ENCODE data around the gene ADGRD1.

Gene ADGRD1

GRCh38 chr12:130977743-130978095 lies 24.0 kb downstream of the ADGRD1 start:
- no peaks in the 10 kb centered on the region for H3K27me3 ChIP-seq (ENCODE audit: control insufficient read depth, insufficient read depth, low read length)
- no peak overlapping the region for H3K9ac ChIP-seq (ENCODE audit: low read depth, low read length)
- H3K36me3 ChIP-seq (ENCODE audit: insufficient read depth, low read length): no peaks in the 10 kb centered on the region
- H3K4me2 ChIP-seq (ENCODE audit: low read length): no peak overlapping the region
- no peaks in the 10 kb centered on the region for H3K4me1 ChIP-seq (ENCODE audit: control insufficient read depth, insufficient read depth, low read length)
- no peaks in the 10 kb centered on the region for H3K9me3 ChIP-seq (replicated peaks; ENCODE audit: low read length)
- no peak overlapping the region for H3K4me3 ChIP-seq (ENCODE audit: low read length)

DNA sequence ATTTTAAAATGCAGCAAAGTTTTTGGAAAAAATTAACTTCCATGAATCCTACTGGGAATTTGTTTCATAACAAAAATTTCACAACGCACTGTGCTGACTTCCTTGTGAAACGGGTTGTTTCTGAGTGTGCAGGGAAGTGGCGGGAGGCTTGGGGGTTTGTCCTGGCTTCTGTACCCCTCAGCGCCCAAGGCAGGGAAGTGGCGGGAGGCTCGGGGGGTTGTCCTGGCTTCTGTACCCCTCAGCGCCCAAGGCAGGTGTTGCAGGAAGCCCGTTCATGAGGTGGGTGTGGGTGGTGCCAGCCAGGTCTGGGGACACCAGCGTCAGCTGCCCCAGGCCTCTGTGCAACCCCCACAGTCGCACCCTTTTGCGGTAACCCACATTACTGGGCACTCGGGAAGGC lies 25.1 kb downstream of the ADGRD1 start:
- Histone ChIP-seq H3K27me3 (ENCODE audit: control insufficient read depth, insufficient read depth, low read length) (no peaks in the 10 kb centered on the region), H3K9me3 (replicated peaks; ENCODE audit: low read length) (no peaks in the 10 kb centered on the region), H3K4me3 (ENCODE audit: low read length) (no peak overlapping the region), H3K4me2 (ENCODE audit: low read length) (no peak overlapping the region), H3K4me1 (ENCODE audit: control insufficient read depth, insufficient read depth, low read length) (no peaks in the 10 kb centered on the region), H3K36me3 (ENCODE audit: insufficient read depth, low read length) (no peaks in the 10 kb centered on the region), H3K9ac (ENCODE audit: low read depth, low read length) (no peak overlapping the region)

GRCh38 chr12:130981074-130981742 lies 27.5 kb downstream of the ADGRD1 start:
- Histone ChIP-seq H3K36me3 (ENCODE audit: insufficient read depth, low read length) (no peaks in the 10 kb centered on the region), H3K4me1 (ENCODE audit: control insufficient read depth, insufficient read depth, low read length) (no peaks in the 10 kb centered on the region), H3K4me2 (ENCODE audit: low read length) (no peak overlapping the region), H3K27me3 (ENCODE audit: control insufficient read depth, insufficient read depth, low read length) (no peaks in the 10 kb centered on the region), H3K9ac (ENCODE audit: low read depth, low read length) (no peak overlapping the region), H3K4me3 (ENCODE audit: low read length) (no peak overlapping the region), H3K9me3 (replicated peaks; ENCODE audit: low read length) (no peaks in the 10 kb centered on the region)

DNA sequence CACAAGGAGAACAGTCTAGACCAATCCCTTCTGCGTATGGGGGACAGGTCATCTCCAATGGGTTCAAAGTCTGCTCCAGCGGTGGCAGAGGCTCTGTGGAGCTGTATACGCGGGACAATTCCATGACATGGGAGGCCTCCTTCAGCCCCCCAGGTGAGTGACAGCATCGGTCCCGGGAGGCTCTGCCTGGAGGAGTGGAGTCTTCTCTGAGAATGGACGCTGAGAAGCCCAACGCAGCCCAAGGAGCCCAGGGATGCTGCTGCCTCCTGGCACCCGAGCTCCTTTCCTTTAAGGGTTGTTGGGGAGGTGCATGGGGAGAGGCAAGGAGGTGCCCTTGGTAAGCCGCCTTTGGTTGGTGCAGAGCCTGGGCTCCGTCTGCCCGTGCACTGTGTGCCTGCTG lies 28.2 kb downstream of the ADGRD1 start:
- Histone ChIP-seq H3K4me3 (ENCODE audit: low read length) (no peak overlapping the region), H3K27me3 (ENCODE audit: control insufficient read depth, insufficient read depth, low read length) (no peaks in the 10 kb centered on the region), H3K36me3 (ENCODE audit: insufficient read depth, low read length) (no peaks in the 10 kb centered on the region), H3K4me1 (ENCODE audit: control insufficient read depth, insufficient read depth, low read length) (no peaks in the 10 kb centered on the region), H3K4me2 (ENCODE audit: low read length) (no peak overlapping the region), H3K9ac (ENCODE audit: low read depth, low read length) (no peak overlapping the region), H3K9me3 (replicated peaks; ENCODE audit: low read length) (no peaks in the 10 kb centered on the region)

GRCh38 chr12:130982565-130983225 lies 29.0 kb downstream of the ADGRD1 start:
- Histone ChIP-seq H3K4me3 (ENCODE audit: low read length) (no peak overlapping the region), H3K9me3 (replicated peaks; ENCODE audit: low read length) (no peaks in the 10 kb centered on the region), H3K36me3 (ENCODE audit: insufficient read depth, low read length) (no peaks in the 10 kb centered on the region), H3K9ac (ENCODE audit: low read depth, low read length) (no peak overlapping the region), H3K27me3 (ENCODE audit: control insufficient read depth, insufficient read depth, low read length) (no peaks in the 10 kb centered on the region), H3K4me2 (ENCODE audit: low read length) (no peak overlapping the region), H3K4me1 (ENCODE audit: control insufficient read depth, insufficient read depth, low read length) (no peaks in the 10 kb centered on the region)

- Histone ChIP-seq H3K36me3 (ENCODE audit: insufficient read depth, low read length) (no peaks in the 10 kb centered on the region), H3K9me3 (replicated peaks; ENCODE audit: low read length) (no peaks in the 10 kb centered on the region), H3K27me3 (ENCODE audit: control insufficient read depth, insufficient read depth, low read length) (no peaks in the 10 kb centered on the region), H3K4me3 (ENCODE audit: low read length) (no peak overlapping the region), H3K9ac (ENCODE audit: low read depth, low read length) (no peak overlapping the region), H3K4me2 (ENCODE audit: low read length) (no peak overlapping the region), H3K4me1 (ENCODE audit: control insufficient read depth, insufficient read depth, low read length) (no peaks in the 10 kb centered on the region)
These were observed 29.8 kb downstream of the ADGRD1 start for GRCh38 chr12:130983328-130984017.

- no peaks in the 10 kb centered on the region for H3K36me3 ChIP-seq (ENCODE audit: insufficient read depth, low read length)
- no peak overlapping the region for H3K4me3 ChIP-seq (ENCODE audit: low read length)
- H3K27me3 ChIP-seq (ENCODE audit: control insufficient read depth, insufficient read depth, low read length): no peaks in the 10 kb centered on the region
- no peak overlapping the region for H3K4me2 ChIP-seq (ENCODE audit: low read length)
- H3K9ac ChIP-seq (ENCODE audit: low read depth, low read length): no peak overlapping the region
- no peaks in the 10 kb centered on the region for H3K9me3 ChIP-seq (replicated peaks; ENCODE audit: low read length)
- no peaks in the 10 kb centered on the region for H3K4me1 ChIP-seq (ENCODE audit: control insufficient read depth, insufficient read depth, low read length)
These were observed 30.7 kb downstream of the ADGRD1 start for GRCh38 chr12:130984183-130985058.

GRCh38 chr12:130987151-130987931 lies 33.6 kb downstream of the ADGRD1 start:
- Histone ChIP-seq H3K9me3 (replicated peaks; ENCODE audit: low read length) (no peaks in the 10 kb centered on the region), H3K27me3 (ENCODE audit: control insufficient read depth, insufficient read depth, low read length) (no peaks in the 10 kb centered on the region), H3K4me2 (ENCODE audit: low read length) (no peak overlapping the region), H3K36me3 (ENCODE audit: insufficient read depth, low read length) (no peaks in the 10 kb centered on the region), H3K9ac (ENCODE audit: low read depth, low read length) (no peak overlapping the region), H3K4me1 (ENCODE audit: control insufficient read depth, insufficient read depth, low read length) (no peaks in the 10 kb centered on the region), H3K4me3 (ENCODE audit: low read length) (no peak overlapping the region)

GRCh38 chr12:130988261-130988660 lies 34.6 kb downstream of the ADGRD1 start:
- H3K9ac ChIP-seq (ENCODE audit: low read depth, low read length): no peak overlapping the region
- no peak overlapping the region for H3K4me2 ChIP-seq (ENCODE audit: low read length)
- no peak overlapping the region for H3K4me3 ChIP-seq (ENCODE audit: low read length)
- no peaks in the 10 kb centered on the region for H3K9me3 ChIP-seq (replicated peaks; ENCODE audit: low read length)
- H3K36me3 ChIP-seq (ENCODE audit: insufficient read depth, low read length): no peaks in the 10 kb centered on the region
- no peaks in the 10 kb centered on the region for H3K27me3 ChIP-seq (ENCODE audit: control insufficient read depth, insufficient read depth, low read length)
- no peaks in the 10 kb centered on the region for H3K4me1 ChIP-seq (ENCODE audit: control insufficient read depth, insufficient read depth, low read length)

- no peak overlapping the region for H3K4me2 ChIP-seq (ENCODE audit: low read length)
- H3K4me1 ChIP-seq (ENCODE audit: control insufficient read depth, insufficient read depth, low read length): no peaks in the 10 kb centered on the region
- no peaks in the 10 kb centered on the region for H3K9me3 ChIP-seq (replicated peaks; ENCODE audit: low read length)
- no peaks in the 10 kb centered on the region for H3K27me3 ChIP-seq (ENCODE audit: control insufficient read depth, insufficient read depth, low read length)
- H3K9ac ChIP-seq (ENCODE audit: low read depth, low read length): no peak overlapping the region
- no peak overlapping the region for H3K4me3 ChIP-seq (ENCODE audit: low read length)
- H3K36me3 ChIP-seq (ENCODE audit: insufficient read depth, low read length): no peaks in the 10 kb centered on the region
These were observed 35.0 kb downstream of the ADGRD1 start for GRCh38 chr12:130988751-130989150.

- Histone ChIP-seq H3K9me3 (replicated peaks; ENCODE audit: low read length) (no peaks in the 10 kb centered on the region), H3K4me1 (ENCODE audit: control insufficient read depth, insufficient read depth, low read length) (no peaks in the 10 kb centered on the region), H3K4me3 (ENCODE audit: low read length) (no peak overlapping the region), H3K27me3 (ENCODE audit: control insufficient read depth, insufficient read depth, low read length) (no peaks in the 10 kb centered on the region), H3K36me3 (ENCODE audit: insufficient read depth, low read length) (no peaks in the 10 kb centered on the region), H3K4me2 (ENCODE audit: low read length) (no peak overlapping the region), H3K9ac (ENCODE audit: low read depth, low read length) (no peak overlapping the region)
These were observed 35.7 kb downstream of the ADGRD1 start for GRCh38 chr12:130989391-130989790.

Data from skeletal muscle satellite cell (primary cell).